A549 (cell line): Measurements from ENCODE around the gene MYH16. TPM values are rescaled to one million over a fixed set of nuclear protein-coding genes. Genes with fewer than 3 reads are reported as not detected.
"Not testable (repeated sequence)": the region's sequence is repeated elsewhere in the genome, so short reads cannot be mapped to it uniquely, and the experiment has no call there.

ENCODE experiments used
- ATAC-seq, 2 experiments: fragments of 200-7000 bp in 1 of 2; fragments of >200 bp in 1 of 2; cut with Nextera tagmentation in 1 of 2; cut with Tn5 transposase in 1 of 2; 3 replicates each; pipeline versions ENCODE4 v1.8.0 to v1.9.1; 2018 to 2020; ENCODE audit warnings: mild to moderate bottlenecking in 1 of 2, moderate library complexity in 1 of 2
- CTCF ChIA-PET: fragments of 300-600 bp; sonication (Branson Sonifier 250); formaldehyde crosslinking; extraction: SDS; loops from one replicate; lab custom pipeline; 2021; ENCODE audit warnings: antibody characterized with exemption, inconsistent platforms; lab: Yijun Ruan, JAX
- POLR2A ChIA-PET: fragments of 350-600 bp; formaldehyde crosslinking; extraction: SDS; loops from one replicate; lab custom pipeline; 2021; ENCODE audit warnings: antibody characterized with exemption, inconsistent platforms; lab: Yijun Ruan, JAX
- DNase-seq, 2 experiments: peaks; one replicate each; pipeline versions ENCODE4 v3.0.0 to v3.0.0-alpha.2; 2011 to 2016; ENCODE audit warnings: low read depth in 1 of 2, low spot score in 1 of 2
- FAIRE-seq: peaks from 2 replicates; lab custom pipeline; 2011; peaks lifted over from hg19 to GRCh38; lab: Jason Lieb, UNC
- H3K27ac ChIP-seq, 2 experiments: fragments of >200 bp; sonication (Bioruptor Twin); formaldehyde crosslinking; 3 replicates each; pipeline ENCODE4 v1.5.1; 2016 to 2017
- H3K4me1 ChIP-seq: fragments of >200 bp; sonication (Bioruptor Twin); formaldehyde crosslinking; 3 replicates; pipeline ENCODE4 v1.6.1; 2016
- H3K4me2 ChIP-seq: fragments of >200 bp; sonication (Bioruptor Twin); formaldehyde crosslinking; 3 replicates; pipeline ENCODE4 v1.6.1; 2016
- H3K4me3 ChIP-seq: fragments of >200 bp; sonication (Bioruptor Twin); formaldehyde crosslinking; 3 replicates; pipeline ENCODE4 v1.5.1; 2016
- H3K9me3 ChIP-seq: fragments of >200 bp; sonication (Bioruptor Twin); formaldehyde crosslinking; 3 replicates; pipeline ENCODE4 v1.6.1; 2016
- BHLHE40 ChIP-seq: IDR thresholded peaks from 2 replicates; pipeline ENCODE4 v1.6.1; 2012; ENCODE audit warnings: low read depth, low read length, inconsistent platforms
- CBX2 ChIP-seq: fragments of 200-600 bp; sonication (generic); IDR thresholded peaks from 2 replicates; pipeline ENCODE4 v1.6.1; 2016; ENCODE audit warnings: low read depth, mild to moderate bottlenecking, borderline replicate concordance
- E2F6 ChIP-seq: IDR thresholded peaks from 2 replicates; pipeline ENCODE4 v1.6.1; 2012; ENCODE audit warnings: low read depth, borderline replicate concordance
- EHMT2 ChIP-seq: fragments of 200-600 bp; sonication (generic); IDR thresholded peaks from 2 replicates; pipeline ENCODE4 v1.6.1; 2016; ENCODE audit warnings: antibody characterized with exemption, low read depth, mild to moderate bottlenecking, moderate library complexity
- EP300 ChIP-seq, 2 experiments: fragments of >200 bp; sonication (Bioruptor Twin); formaldehyde crosslinking; IDR thresholded peaks; 2 replicates in 1 of 2; 3 replicates in 1 of 2; pipeline ENCODE4 v1.6.1; 2016 to 2017
- FOSL2 ChIP-seq, 2 experiments: fragments of 450-650 bp in 1 of 2; fragments of >200 bp in 1 of 2; sonication (Bioruptor Twin) in 1 of 2; formaldehyde crosslinking; IDR thresholded peaks; 2 replicates each; pipeline versions ENCODE4 v1.5.0 to v1.6.1; 2016 to 2020; ENCODE audit warnings: mild to moderate bottlenecking in 1 of 2, moderate library complexity in 1 of 2
- GATA3 ChIP-seq: IDR thresholded peaks from 2 replicates; pipeline ENCODE4 v1.6.1; 2012; ENCODE audit warnings: borderline replicate concordance
- HDAC2 ChIP-seq: fragments of 200-600 bp; sonication (generic); IDR thresholded peaks from 2 replicates; pipeline ENCODE4 v1.6.1; 2016
- HOXA7 ChIP-seq: fragments of 250-450 bp; sonication (Bioruptor Pico); IDR thresholded peaks from 2 replicates; pipeline ENCODE4 v1.5.0; 2020; ENCODE audit warnings: mild to moderate bottlenecking, moderate library complexity
- HOXB13 ChIP-seq: fragments of 250-450 bp; sonication (Bioruptor Pico); IDR thresholded peaks from 2 replicates; pipeline ENCODE4 v1.5.0; 2020; ENCODE audit warnings: low read depth, mild to moderate bottlenecking, moderate library complexity
- KDM1A ChIP-seq: fragments of 200-600 bp; sonication (generic); IDR thresholded peaks from 2 replicates; pipeline ENCODE4 v1.6.1; 2016; ENCODE audit warnings: low read depth, mild to moderate bottlenecking
- NPAS2 ChIP-seq: fragments of 250-450 bp; sonication (Bioruptor Pico); IDR thresholded peaks from 2 replicates; pipeline ENCODE4 v1.8.0; 2022; ENCODE audit warnings: mild to moderate bottlenecking, moderate library complexity, borderline replicate concordance
- RARB ChIP-seq: fragments of 250-450 bp; sonication (Bioruptor Pico); IDR thresholded peaks from 2 replicates; pipeline ENCODE4 v1.8.0; 2021; ENCODE audit warnings: mild to moderate bottlenecking, moderate library complexity
- RFX5 ChIP-seq: fragments of 450-650 bp; IDR thresholded peaks from 2 replicates; pipeline ENCODE4 v1.7.1; 2014; ENCODE audit warnings: antibody characterized with exemption, mild to moderate bottlenecking, moderate library complexity
- ZNF302 ChIP-seq: fragments of 250-450 bp; sonication (Bioruptor Pico); IDR thresholded peaks from 2 replicates; pipeline ENCODE4 v1.9.0; 2021; ENCODE audit warnings: inconsistent platforms, mild to moderate bottlenecking, moderate library complexity
- ZSCAN20 ChIP-seq: fragments of 250-450 bp; sonication (Bioruptor Pico); IDR thresholded peaks from 2 replicates; pipeline ENCODE4 v1.8.0; 2022; ENCODE audit warnings: mild to moderate bottlenecking, moderate library complexity
- WGBS: methylation state at CpG from one replicate; pipeline ENCODE4 v1.1.6; 2017; ENCODE audit errors: missing lambda C conversion rate; 5-methylcytosine and 5-hydroxymethylcytosine counted together
- polyA plus RNA-seq, 4 experiments: library from polyadenylated mRNA; depleted of rRNA in 3 of 4; stranded (reverse); fragments of >200 nt; fragmentation: RNase III in 1 of 4; extraction: RNeasy Plus Mini Kit Qiagen cat#74134 plus additional on column Dnase treatment in 1 of 4; gene quantifications; 2 replicates in 3 of 4; 3 replicates in 1 of 4; pipeline ENCODE4 v1.2.3, GENCODE V29; 2011 to 2017
- TF ChIP-seq, protein P1 (sequence below): fragments of 450-650 bp; IDR thresholded peaks from 2 replicates; pipeline ENCODE4 v1.6.1; 2014; ENCODE audit warnings: antibody characterized with exemption
- TF ChIP-seq, protein P2 (sequence below): fragments of 200-600 bp; sonication (generic); IDR thresholded peaks from 2 replicates; pipeline ENCODE4 v1.6.1; 2016; ENCODE audit warnings: antibody characterized with exemption, mild to moderate bottlenecking, moderate library complexity
- TF ChIP-seq, protein P3 (sequence below): fragments of >200 bp; sonication (Bioruptor Twin); formaldehyde crosslinking; IDR thresholded peaks from 3 replicates; pipeline ENCODE4 v1.5.1; 2016

Gene MYH16
- polyA plus RNA-seq, 2 of the 4 experiments (the other 2 are of a cell fraction), result 0.28 to 0.31 TPM

- no peak for ATAC-seq
- H3K4me1 ChIP-seq, result no peaks in the 10 kb centered on the region
- CTCF ChIA-PET, result interaction anchor here (0.6 to 1.7 kb wide), 4 partner anchors 8 to 385 kb away, joined by 3 to 4 read pairs (median 3); no protein-coding TSS in a partner anchor
- H3K4me3 ChIP-seq, result no peak overlapping the region
- TF ChIP-seq KDM1A (no peak), CBX2 (no peak), E2F6 (no peak), EHMT2 (no peak), GATA3 (no peak), BHLHE40 (no peak)
- TF ChIP-seq, protein P1, sequence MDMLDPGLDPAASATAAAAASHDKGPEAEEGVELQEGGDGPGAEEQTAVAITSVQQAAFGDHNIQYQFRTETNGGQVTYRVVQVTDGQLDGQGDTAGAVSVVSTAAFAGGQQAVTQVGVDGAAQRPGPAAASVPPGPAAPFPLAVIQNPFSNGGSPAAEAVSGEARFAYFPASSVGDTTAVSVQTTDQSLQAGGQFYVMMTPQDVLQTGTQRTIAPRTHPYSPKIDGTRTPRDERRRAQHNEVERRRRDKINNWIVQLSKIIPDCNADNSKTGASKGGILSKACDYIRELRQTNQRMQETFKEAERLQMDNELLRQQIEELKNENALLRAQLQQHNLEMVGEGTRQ, result no peak
- TF ChIP-seq, all 56 proteins: peak for 0
- POLR2A ChIA-PET, result no interaction called here
- DNase-seq (no peak), FAIRE-seq (no peak)
- no peak overlapping the region for H3K27ac ChIP-seq
- H3K4me2 ChIP-seq, result no peak overlapping the region
- no peaks in the 10 kb centered on the region for H3K9me3 ChIP-seq
- 91% methylated on average over 23 of the region's 23 CpGs for WGBS
Measured at GRCh38 chr7:99287779-99288534, 15.3 kb downstream of the MYH16 start.

DNA sequence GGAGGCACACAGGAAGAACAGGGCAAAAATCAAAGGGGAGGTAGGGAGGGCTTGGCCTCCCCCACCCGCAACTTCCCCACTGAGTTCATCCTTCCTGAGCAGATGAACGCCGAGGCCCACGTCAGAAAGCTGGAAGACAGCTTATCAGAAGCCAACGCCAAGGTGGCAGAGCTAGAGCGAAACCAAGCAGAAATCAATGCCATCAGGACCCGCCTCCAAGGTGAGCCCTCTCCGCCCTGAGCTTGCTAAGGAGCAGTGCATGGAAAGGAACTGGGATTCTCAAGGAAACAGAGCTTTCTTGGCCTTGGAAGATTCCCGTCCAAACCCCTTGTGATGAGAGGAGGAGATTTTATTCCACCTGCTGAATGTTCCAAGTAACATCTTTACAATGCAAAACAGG is 16.5 kb downstream of the MYH16 start:
- ATAC-seq, result no peak
- ChIA-PET POLR2A (no interaction called here), CTCF (interaction anchor here (1.1 to 5.0 kb wide), 3 partner anchors 12 to 77 kb away, joined by 3 to 23 read pairs (median 3); no protein-coding TSS in a partner anchor)
- no peak overlapping the region for H3K27ac ChIP-seq
- TF ChIP-seq EP300 (IDR thresholded peaks at IDR 0.05), result no peak
- TF ChIP-seq, protein P2, sequence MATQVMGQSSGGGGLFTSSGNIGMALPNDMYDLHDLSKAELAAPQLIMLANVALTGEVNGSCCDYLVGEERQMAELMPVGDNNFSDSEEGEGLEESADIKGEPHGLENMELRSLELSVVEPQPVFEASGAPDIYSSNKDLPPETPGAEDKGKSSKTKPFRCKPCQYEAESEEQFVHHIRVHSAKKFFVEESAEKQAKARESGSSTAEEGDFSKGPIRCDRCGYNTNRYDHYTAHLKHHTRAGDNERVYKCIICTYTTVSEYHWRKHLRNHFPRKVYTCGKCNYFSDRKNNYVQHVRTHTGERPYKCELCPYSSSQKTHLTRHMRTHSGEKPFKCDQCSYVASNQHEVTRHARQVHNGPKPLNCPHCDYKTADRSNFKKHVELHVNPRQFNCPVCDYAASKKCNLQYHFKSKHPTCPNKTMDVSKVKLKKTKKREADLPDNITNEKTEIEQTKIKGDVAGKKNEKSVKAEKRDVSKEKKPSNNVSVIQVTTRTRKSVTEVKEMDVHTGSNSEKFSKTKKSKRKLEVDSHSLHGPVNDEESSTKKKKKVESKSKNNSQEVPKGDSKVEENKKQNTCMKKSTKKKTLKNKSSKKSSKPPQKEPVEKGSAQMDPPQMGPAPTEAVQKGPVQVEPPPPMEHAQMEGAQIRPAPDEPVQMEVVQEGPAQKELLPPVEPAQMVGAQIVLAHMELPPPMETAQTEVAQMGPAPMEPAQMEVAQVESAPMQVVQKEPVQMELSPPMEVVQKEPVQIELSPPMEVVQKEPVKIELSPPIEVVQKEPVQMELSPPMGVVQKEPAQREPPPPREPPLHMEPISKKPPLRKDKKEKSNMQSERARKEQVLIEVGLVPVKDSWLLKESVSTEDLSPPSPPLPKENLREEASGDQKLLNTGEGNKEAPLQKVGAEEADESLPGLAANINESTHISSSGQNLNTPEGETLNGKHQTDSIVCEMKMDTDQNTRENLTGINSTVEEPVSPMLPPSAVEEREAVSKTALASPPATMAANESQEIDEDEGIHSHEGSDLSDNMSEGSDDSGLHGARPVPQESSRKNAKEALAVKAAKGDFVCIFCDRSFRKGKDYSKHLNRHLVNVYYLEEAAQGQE, result no peak
- TF ChIP-seq EHMT2, result no peak
- TF ChIP-seq, protein P3, sequence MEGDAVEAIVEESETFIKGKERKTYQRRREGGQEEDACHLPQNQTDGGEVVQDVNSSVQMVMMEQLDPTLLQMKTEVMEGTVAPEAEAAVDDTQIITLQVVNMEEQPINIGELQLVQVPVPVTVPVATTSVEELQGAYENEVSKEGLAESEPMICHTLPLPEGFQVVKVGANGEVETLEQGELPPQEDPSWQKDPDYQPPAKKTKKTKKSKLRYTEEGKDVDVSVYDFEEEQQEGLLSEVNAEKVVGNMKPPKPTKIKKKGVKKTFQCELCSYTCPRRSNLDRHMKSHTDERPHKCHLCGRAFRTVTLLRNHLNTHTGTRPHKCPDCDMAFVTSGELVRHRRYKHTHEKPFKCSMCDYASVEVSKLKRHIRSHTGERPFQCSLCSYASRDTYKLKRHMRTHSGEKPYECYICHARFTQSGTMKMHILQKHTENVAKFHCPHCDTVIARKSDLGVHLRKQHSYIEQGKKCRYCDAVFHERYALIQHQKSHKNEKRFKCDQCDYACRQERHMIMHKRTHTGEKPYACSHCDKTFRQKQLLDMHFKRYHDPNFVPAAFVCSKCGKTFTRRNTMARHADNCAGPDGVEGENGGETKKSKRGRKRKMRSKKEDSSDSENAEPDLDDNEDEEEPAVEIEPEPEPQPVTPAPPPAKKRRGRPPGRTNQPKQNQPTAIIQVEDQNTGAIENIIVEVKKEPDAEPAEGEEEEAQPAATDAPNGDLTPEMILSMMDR, result no peak
- no peak for TF ChIP-seq HDAC2
- TF ChIP-seq HOXA7, result no peak
- TF ChIP-seq RFX5, result no peak
- TF ChIP-seq HOXB13 (CRISPR knock-in tag), result no peak
- TF ChIP-seq, protein P1, result no peak
- no peak for TF ChIP-seq ZSCAN20 (CRISPR knock-in tag)
- no peak for TF ChIP-seq ZNF302 (CRISPR knock-in tag)
- TF ChIP-seq NPAS2 (CRISPR knock-in tag), result no peak
- TF ChIP-seq RARB, result no peak
- TF ChIP-seq FOSL2 (IDR thresholded peaks at IDR 0.05), result no peak
- no peak for TF ChIP-seq FOSL2 (CRISPR knock-in tag; IDR thresholded peaks at IDR 0.05)
- no peak for TF ChIP-seq CBX2
- H3K4me3 ChIP-seq, result no peak overlapping the region
- no peak for DNase-seq
- H3K9me3 ChIP-seq, result no peaks in the 10 kb centered on the region
- H3K4me2 ChIP-seq, result no peak overlapping the region
- 83% methylated on average over 9 of the region's 9 CpGs for WGBS
- no peak for FAIRE-seq
- H3K4me1 ChIP-seq, result no peaks in the 10 kb centered on the region

DNA sequence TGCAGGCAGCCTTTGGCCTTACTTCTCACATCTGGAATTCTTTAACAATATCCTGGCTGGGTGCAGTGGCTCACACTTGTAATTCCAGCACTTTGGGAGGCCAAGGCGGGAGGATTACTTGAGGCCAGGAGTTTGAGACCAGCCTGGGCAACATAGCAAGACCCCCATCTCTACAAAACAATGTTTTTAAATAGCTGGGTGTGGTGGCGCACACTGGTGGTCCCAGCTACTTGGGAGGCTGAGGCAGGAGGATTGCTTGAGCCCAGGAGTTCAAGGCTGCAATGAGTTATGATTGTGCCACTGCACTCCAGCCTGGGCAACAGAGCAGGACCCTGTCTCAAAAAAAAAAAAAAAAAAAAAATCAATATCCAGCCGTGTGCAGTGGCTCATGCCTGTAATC is 17.5 kb downstream of the MYH16 start:
- H3K4me3 ChIP-seq, H3K4me1 ChIP-seq, H3K9me3 ChIP-seq, POLR2A ChIA-PET, H3K27ac ChIP-seq, ATAC-seq, H3K4me2 ChIP-seq, DNase-seq, FAIRE-seq: not testable (repeated sequence)
- CTCF ChIA-PET, result interaction anchor here (0.7 to 5.0 kb wide), 4 partner anchors 11 to 78 kb away, joined by 3 to 23 read pairs (median 3); no protein-coding TSS in a partner anchor
- WGBS, result 82% methylated on average over 3 of the region's 3 CpGs
